Erythroblast (primary cell): Measurements from ENCODE around the gene IGFALS.

Experiments
- GATA1 ChIP-seq: IDR thresholded peaks from 2 replicates; pipeline ENCODE4 v1.6.1; 2011; ENCODE audit warnings: low read depth, mild to moderate bottlenecking, control low read depth, low read length, moderate library complexity
- POLR2A ChIP-seq: IDR thresholded peaks from 2 replicates; pipeline ENCODE4 v1.6.1; 2011; ENCODE audit warnings: mild to moderate bottlenecking, low read length

DNA sequence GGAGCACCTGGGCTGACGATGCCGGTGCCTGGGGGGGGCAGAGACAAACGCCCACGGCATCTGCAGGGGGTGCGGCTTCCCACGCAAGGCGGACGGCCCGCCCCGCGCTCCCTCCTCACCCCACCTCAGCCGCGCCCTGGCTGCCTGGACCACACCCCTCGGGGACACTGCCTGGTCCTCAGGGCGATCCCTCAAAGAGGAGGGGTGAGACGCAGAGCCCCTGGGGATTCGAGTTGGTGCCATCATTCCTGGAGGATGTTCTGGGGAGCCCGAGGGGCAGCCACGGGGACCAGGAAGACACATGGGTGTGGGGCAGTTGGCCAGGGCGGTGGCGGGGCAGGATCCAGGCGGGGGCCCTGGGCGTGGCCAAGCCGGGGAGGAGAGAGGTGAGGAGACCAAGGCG lies 3.9 kb downstream of the IGFALS start:
- no peak for TF ChIP-seq POLR2A
- no peak for TF ChIP-seq GATA1
